HG03558 (cell line): Measurements from ENCODE around the gene TMEM234.

ENCODE experiments used
- ATAC-seq: cut with Tn5 transposase; IDR thresholded peaks from one replicate; pipeline ENCODE4 v1.9.1; 2021; ENCODE audit warnings: moderate number of reproducible peaks; ENCODE audit not compliant: unreplicated experiment; ENCODE audit errors: extremely low read depth

TMEM234 gene

GRCh38 chr1:32180186-32181060 lies 41.7 kb downstream of the TMEM234 start:
- ATAC-seq, result no peak

GRCh38 chr1:32179443-32180185 lies 42.5 kb downstream of the TMEM234 start, which contains the start of gene TXLNA:
Gene TXLNA, plus strand, starts transcription at chr1:32179675. Its CDS starts 671 bp downstream, at chr1:32180346.
- peak; percentile 68 for ATAC-seq

GRCh38 chr1:32179193-32179442 lies 43.0 kb downstream of the TMEM234 start:
- no peak for ATAC-seq

- ATAC-seq, result no peak
Observed at GRCh38 chr1:32178380-32179192, 43.6 kb downstream of the TMEM234 start.

- no peak for ATAC-seq
Observed at GRCh38 chr1:32172621-32173245, 49.4 kb downstream of the TMEM234 start.

- ATAC-seq, result no peak
Observed at GRCh38 chr1:32170991-32171390, 51.2 kb downstream of the TMEM234 start.
